GM19467 (cell line): Measurements from ENCODE around the gene NPY.
"Not testable (repeated sequence)": the region's sequence is repeated elsewhere in the genome, so short reads cannot be mapped to it uniquely, and the experiment has no call there.

Experiments used
- ATAC-seq: cut with Tn5 transposase; IDR thresholded peaks from one replicate; pipeline ENCODE4 v1.9.1; 2021; ENCODE audit warnings: mild to moderate bottlenecking, moderate library complexity; ENCODE audit not compliant: unreplicated experiment

The NPY gene

DNA sequence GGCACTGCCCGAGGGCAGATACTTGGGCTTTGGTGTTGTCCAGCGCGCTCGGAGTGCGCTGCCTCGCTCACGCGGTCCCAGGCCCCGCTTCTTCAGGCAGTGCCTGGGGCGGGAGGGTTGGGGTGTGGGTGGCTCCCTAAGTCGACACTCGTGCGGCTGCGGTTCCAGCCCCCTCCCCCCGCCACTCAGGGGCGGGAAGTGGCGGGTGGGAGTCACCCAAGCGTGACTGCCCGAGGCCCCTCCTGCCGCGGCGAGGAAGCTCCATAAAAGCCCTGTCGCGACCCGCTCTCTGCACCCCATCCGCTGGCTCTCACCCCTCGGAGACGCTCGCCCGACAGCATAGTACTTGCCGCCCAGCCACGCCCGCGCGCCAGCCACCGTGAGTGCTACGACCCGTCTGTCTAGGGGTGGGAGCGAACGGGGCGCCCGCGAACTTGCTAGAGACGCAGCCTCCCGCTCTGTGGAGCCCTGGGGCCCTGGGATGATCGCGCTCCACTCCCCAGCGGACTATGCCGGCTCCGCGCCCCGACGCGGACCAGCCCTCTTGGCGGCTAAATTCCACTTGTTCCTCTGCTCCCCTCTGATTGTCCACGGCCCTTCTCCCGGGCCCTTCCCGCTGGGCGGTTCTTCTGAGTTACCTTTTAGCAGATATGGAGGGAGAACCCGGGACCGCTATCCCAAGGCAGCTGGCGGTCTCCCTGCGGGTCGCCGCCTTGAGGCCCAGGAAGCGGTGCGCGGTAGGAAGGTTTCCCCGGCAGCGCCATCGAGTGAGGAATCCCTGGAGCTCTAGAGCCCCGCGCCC lies at the start of gene NPY:
TSS of gene NPY (plus strand) at position 294 of the 802 bp plus-strand sequence. CDS start 1,051 bp downstream, outside the sequence.
- ATAC-seq = no peak

DNA sequence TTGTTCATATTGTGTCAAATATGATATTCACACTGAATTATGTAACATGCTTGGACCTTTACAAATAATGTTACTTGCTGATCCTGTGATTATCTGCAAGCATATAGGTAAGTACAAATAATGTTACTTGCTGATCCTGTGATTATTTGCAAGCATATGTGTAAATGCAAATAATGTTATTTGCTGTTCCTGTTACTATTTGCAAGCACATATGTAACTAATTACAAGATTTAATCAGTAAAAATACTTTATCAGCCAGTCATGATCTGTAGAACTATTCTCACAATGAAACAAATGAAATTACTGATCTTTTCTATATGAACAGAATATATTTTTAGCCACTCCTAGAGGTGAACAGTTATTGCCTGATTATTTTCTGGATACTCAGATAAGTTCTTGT lies 44.7 kb upstream of the NPY start:
- ATAC-seq = no peak

DNA sequence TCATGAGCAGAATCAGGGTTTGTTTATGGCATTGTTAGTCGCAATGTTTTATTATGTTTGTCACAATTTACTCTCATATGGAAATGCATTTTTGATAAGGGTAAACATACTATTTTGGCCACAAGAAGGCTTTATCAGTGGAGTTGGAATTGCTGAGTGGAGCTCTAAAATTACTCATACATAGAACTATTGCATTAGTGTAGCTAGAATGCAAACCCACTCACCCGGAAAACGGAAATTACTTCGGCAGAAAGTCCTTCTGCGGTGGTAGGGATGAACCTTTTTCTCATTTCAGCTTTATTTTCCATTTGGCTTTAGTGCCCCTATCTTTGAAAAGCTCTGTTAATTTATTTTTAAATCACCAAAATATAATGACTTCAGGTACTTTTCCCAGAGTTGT lies 42.8 kb upstream of the NPY start:
- ATAC-seq = no peak

DNA sequence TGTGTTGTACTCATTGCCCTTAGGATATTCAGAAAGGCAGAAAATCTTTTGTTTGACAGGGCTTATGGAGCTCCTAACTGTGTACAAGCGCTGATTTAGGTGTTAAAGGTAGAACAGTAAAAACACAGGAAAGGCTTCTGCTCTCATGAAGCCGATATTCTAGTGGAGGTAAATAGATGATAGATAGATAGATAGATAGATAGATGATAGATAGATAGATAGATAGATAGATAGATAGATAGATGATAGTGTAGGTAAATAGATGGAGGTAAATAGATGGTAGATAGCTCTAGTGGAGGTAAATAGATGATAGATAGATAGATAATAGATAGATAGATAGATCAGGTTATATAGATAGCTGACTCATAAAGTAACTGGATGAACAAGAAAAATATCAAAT lies 39.4 kb upstream of the NPY start:
- ATAC-seq = no peak

DNA sequence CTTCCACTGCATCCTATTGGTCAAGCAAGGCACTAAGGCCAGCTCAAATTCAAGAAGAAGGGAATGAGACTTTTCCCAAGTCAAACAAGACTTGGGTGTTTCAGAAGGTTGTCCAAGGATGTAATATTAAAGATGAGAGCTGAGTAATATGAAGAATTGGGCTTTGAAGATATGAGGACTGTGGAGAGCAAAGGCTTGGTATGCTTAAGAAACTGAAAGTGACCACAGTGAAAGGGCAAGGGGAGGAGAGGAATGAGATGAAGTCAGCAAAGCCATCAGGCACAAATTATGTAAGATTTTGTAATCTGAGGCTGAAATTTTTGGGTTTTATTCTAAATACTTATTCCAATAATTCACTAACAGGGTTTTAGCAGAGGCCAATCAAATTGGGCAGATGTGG lies 38.6 kb upstream of the NPY start:
- ATAC-seq = peak; percentile 76

DNA sequence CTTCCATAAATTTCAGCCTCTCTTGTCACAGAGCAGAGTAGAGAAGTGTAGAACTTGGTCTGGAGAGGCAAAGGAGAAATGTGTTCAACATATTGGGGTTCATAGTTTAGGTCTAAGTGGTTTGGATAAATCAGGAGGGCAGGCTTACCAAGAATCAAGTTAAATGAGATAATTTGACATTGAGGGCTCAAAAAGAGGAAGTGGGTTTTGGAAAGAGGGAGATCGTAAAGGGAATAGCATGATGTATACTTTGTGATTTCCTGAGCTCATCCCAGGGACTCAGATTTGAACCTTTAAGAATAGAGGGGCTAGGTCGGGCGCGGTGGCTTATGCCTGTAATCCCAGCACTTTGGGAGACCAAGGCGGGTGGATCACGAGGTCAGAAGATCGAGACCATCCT lies 34.7 kb upstream of the NPY start:
- ATAC-seq = no peak

DNA sequence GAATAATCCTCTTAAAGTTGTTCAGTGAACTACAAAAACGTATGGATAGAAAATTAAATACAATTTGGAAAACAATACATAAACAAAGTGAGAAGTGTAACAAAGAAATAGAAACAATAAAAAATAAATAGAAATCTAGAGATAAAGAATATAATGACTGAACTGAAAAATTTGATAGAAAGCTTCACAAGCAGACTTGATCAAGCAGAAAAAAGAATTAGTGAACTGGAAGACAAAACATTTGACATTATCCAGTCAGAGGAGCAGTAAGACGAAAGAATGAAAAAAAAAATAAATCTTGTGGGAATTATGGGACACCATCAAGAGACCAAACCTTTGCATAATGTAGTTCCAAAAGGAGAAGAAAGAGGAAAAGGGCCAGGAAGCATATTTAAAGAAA lies 32.4 kb upstream of the NPY start:
- ATAC-seq = no peak

DNA sequence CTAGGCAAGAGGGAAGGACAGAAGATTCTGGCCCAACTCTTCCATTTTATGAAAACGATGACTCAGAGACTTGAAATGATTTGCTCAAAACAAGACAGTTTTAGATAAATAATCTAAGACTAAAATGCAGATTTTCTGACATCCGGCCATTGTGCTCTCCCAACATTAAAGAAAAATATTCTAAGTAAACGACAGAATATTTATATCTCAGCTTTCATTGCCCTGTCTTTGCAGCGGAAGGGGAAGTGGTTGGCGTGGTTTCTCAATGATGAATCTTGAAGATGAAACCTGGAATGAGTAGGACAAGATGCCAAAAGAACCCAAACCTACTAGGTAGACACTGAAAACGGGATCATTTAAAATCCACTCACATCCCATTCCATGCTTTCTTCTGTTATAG lies 28.9 kb upstream of the NPY start:
- ATAC-seq = no peak

DNA sequence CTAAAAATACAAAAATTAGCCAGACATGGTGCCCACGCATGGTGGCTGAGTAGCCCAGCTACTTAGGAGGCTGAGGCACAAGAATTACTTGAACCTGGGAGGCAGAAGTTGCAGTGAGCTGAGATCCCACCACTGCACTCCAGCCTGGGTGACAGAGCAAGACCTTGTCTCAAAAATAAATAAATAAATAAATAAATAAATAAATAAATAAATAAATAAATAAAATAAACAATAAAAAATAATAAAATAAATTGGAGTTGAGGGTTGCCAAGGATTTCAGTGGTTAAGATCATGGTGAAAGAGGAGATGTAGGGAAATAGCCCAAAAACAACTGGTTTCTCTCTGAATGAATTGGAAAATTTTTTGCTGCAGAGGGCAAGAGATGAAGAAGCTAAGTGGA lies 25.7 kb upstream of the NPY start:
- not testable (repeated sequence) for ATAC-seq

DNA sequence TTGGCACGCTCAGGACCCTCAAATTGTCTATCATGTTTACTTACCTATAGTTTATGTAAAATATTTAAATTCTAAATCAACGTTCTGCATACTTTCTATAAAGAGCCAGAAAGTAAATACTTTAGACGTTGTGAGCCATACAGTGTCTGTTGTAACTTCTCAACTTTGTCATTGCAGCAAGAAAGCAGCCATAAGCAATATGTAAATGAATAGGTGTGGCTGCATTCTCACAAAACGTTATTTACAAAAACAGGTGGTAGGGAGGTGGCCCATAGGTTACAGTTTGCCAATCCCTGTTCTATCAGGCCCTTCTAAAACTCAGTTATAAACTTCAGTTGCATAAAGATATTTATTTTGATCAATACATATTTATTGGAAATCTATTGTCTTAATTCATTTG lies 12.1 kb upstream of the NPY start:
- ATAC-seq = no peak

DNA sequence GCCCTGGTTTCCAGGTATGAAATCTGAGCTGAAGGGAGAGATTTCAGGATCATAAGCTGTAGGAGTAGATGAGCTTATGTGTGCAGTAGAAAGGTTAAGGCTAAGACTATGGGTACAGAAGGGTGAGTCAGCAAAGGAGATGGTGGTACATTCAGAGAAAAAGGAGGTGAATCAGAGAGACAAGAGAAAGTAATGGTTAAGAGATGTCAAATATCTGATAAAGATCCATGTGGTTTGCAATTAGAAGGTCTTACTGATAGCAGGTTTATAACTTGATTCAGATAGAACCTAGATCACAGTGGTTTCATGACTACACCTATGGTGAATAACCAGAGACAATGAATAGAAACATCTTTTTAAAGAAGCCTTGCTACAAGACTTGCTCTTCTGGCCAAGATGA lies 4.5 kb upstream of the NPY start:
- ATAC-seq = no peak

DNA sequence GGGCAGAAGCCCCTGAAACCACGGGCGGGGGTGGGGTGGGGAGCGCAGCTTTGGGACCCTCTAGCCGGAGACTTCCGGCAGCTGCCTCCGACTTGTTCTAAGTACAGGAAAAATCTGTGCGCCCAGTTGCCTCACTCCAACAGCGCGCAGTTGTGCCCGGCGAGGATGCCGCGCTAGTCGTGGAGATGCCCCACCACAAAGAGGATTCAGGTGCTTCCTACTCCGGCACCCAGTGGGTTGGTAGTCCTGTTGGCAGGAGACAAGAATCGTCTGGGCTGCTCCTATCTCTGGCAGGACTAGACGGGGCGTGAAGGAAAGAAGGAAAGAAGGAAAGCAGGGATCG lies 465 bp upstream of the NPY start:
- no peak for ATAC-seq

DNA sequence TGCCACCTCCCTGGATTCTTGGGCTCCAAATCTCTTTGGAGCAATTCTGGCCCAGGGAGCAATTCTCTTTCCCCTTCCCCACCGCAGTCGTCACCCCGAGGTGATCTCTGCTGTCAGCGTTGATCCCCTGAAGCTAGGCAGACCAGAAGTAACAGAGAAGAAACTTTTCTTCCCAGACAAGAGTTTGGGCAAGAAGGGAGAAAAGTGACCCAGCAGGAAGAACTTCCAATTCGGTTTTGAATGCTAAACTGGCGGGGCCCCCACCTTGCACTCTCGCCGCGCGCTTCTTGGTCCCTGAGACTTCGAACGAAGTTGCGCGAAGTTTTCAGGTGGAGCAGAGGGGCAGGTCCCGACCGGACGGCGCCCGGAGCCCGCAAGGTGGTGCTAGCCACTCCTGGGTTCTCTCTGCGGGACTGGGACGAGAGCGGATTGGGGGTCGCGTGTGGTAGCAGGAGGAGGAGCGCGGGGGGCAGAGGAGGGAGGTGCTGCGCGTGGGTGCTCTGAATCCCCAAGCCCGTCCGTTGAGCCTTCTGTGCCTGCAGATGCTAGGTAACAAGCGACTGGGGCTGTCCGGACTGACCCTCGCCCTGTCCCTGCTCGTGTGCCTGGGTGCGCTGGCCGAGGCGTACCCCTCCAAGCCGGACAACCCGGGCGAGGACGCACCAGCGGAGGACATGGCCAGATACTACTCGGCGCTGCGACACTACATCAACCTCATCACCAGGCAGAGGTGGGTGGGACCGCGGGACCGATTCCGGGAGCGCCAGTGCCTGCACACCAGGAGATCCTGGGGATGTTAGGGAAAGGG lies 913 bp downstream of the NPY start:
- no peak for ATAC-seq

DNA sequence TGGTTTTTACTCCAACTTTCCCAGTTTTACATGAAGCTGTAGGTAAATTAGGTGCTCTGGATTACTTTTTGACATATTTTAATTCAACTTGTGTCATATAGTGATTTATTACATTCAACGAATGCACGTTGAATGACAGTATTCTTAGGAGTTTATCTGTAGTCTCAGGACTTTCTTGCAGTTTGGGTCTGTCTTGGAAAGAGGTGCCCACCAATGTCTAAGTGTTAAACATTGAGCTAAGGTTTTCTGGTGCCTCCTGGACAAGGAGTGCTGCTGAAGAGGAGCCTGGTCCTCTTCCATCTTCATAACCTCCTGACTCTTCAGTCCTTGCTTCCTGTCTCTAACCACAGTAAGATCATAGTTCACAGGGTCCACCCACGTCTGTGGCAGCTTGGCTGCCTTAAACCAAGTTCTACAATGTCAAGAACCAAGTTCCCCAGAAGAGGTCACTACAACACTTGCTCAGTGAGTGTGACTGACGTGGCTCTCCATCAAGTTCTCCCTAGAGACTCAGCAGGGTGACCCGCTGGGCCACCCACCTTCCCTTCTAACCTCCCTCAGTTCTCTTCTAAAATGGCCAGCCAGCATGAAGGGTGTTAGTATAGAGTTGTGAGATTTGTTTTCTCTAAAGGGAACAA lies 6.1 kb downstream of the NPY start:
- peak; percentile 95 for ATAC-seq

DNA sequence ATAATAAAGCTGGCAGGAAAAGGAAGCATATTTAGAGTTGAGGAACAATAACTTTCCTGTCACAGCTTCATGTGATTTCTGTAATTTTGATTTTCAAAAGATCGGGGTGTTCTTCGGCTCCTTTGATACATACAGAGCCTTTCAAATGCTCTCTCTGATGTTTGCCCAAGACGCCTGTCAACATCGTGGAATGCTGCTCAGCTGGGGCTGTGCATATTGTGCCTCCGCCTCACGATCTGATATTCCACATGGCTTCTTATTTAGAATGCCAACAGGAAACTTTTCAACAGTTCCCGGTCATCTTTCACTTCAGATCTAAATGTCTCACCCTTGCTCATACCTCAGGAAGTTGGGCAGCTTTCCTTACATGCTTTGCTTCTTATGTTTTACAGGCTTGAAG lies 7.3 kb downstream of the NPY start:
- no peak for ATAC-seq

DNA sequence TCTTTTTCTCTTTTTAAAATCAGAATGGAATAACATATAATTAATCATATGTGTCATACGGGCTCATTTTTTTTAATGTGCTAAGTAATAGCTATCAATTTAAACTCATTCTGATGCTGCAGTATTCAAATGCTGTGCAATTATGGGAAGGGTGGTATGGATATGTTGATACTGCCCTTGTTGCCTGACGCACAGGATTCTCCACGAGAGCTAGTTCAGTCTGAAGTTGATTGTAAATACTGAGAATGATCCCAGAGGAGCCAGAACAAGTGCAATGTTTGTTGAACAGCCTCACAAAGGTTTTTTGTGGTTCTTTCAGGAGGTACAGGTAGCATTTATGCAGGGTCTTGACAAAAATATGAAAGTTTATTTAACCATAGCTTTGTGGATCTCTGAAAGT lies 13.4 kb downstream of the NPY start:
- no peak for ATAC-seq

DNA sequence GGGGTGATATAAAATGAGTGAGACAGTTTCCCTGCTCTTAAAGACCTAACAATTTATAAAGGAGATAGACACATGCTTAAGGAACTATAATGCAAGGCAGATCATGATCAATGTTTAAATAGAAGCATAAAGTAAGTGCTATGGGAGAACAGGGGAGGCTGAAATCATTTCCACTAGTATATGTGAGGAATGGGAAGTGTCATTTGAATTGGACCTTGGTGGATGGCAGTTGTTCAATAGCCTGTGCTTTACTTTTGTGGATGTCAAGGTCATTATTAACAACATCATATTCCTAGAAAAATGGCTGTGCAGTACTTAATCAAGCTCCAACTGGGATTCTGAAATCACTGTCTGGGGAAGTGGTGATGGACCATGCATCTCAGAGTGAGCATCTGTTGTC lies 14.7 kb downstream of the NPY start:
- no peak for ATAC-seq

DNA sequence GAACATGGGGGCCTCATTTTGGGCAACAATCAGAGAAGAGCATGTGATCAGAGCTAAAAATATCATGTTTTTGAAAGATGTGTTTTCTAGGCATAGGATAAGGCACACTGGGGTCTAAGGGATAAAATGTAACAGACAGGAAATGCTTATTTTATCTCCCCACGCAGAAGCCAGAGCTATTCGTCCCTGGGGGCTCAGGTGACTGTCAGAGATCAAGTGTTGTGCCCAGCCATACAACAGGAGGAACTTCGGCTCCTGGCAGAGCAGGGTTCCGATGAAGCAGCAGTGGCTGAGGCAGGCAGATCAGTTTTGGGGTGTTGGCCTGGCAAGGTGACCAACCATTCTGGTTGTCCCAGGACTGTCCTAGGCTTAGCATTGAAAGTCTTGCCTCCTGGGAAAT lies 15.2 kb downstream of the NPY start:
- ATAC-seq = no peak

DNA sequence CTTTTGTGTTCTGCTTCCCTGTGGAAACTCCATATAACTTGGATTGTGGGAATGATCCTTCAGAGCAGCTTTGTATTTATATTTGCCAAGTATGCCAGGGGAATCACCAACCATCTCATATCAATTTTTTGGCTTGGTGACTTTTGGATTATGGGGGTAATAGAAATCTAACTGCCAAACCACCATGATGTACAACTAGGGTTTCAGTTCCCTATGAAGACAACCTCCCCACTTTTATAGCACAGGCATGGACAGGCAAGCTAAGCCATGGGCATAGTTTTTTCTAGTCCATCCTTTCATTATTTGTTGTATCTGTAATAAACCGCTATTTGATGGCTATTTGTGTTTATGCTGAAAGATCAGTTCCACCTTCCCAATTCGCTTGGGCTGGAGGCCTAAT lies 17.7 kb downstream of the NPY start:
- no peak for ATAC-seq

DNA sequence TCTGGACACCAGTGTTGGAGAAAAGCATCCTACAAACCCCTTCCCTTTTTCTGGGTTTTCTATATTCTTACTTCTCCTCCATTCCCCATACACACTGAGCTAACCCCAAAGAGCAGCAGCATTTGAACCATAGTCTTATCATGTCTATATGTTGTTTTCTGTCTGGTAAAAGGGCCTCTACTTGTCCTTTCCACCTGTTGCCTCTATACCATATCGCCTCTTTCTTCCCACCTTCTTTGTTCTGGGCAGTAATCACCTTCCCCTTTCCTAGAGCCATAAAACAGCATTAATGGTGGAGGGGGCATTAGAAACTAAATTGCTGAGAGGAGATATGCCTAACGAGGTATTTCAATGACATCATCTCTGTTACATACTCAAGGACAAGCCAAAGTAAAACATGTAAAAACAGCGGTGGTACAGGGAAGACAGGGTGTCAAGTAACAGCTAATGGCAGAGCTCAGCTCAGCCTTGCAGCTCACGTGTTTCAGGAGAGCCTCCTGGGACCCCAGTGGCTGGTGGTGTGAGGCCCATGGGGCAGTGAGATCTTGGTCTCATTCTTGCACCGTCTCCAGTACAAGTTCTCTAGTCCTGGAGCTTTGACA lies 20.6 kb downstream of the NPY start:
- ATAC-seq = no peak

DNA sequence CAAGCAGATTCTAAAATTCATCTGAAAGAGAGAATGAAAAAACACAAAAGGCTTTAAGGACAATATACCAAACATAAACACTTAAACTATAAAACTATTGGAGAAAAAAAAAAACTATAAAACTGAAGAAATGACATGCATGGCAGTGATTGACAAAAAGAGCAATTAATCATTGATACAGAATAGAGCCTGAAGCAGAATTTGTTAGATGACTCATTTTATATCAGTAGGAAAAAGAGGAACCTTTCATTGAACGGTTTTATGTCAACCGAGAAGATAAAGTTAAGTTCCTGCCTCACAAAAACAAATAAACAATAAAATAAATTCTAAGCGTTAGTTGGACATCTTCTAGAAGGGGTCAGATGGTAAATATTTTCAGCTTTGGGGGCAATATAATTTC lies 23.3 kb downstream of the NPY start:
- no peak for ATAC-seq

DNA sequence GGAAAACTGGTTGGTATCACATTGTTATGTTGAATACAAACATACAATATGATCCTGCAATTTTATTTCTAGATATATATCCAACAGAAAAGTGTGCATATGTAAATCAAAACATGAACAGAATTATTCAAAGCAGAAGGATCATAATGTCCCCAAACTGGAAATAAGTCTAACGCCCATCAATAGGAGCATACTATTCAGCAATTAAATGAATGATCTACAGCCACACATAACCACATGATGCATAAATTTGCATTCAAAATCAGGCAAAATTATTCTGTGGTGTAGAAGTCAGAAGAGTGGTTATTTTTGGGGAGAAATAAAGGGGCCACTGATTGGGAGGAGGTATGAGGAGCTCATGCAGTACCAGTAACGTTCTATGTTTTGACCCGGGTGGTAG lies 28.6 kb downstream of the NPY start:
- ATAC-seq = no peak
